C4-2B (cell line): Measurements from ENCODE around the gene FES.

Experiments
- CTCF ChIP-seq: fragments of 450-650 bp; conservative IDR thresholded peaks from 2 replicates; pipeline ENCODE4 v1.5.1; 2017; ENCODE audit warnings: mild to moderate bottlenecking
- ZFX ChIP-seq: fragments of 450-650 bp; IDR thresholded peaks from 2 replicates; pipeline ENCODE4 v1.6.1; 2017

- no peak for TF ChIP-seq CTCF
- TF ChIP-seq ZFX = no peak
Observed at GRCh38 chr15:90933301-90933700, 49.0 kb downstream of the FES start.
